ENCODE results near the gene EMILIN3.

Gene EMILIN3

GRCh38 chr20:41362748-41363140, 3.9 kb downstream of the EMILIN3 start:
- no peak for DNase-seq

- no peak for DNase-seq
Measured at GRCh38 chr20:41361757-41362747, 4.6 kb downstream of the EMILIN3 start.

- no peak for DNase-seq
Measured at GRCh38 chr20:41360831-41361756, 5.5 kb downstream of the EMILIN3 start.

GRCh38 chr20:41359541-41360011, 7.0 kb downstream of the EMILIN3 start:
- no peak for DNase-seq

- DNase-seq = no peak
Measured at GRCh38 chr20:41358717-41359116, 7.9 kb downstream of the EMILIN3 start.

- no peak for DNase-seq
Measured at GRCh38 chr20:41358230-41358629, 8.4 kb downstream of the EMILIN3 start.

- no peak for DNase-seq
Measured at GRCh38 chr20:41357424-41358163, 9.0 kb downstream of the EMILIN3 start.

GRCh38 chr20:41356951-41357350, 9.7 kb downstream of the EMILIN3 start:
- DNase-seq = no peak

GRCh38 chr20:41355598-41356203, 10.9 kb downstream of the EMILIN3 start:
- no peak for DNase-seq

- no peak for DNase-seq
Measured at GRCh38 chr20:41355192-41355591, 11.4 kb downstream of the EMILIN3 start.

GRCh38 chr20:41353530-41353929, 13.1 kb downstream of the EMILIN3 start:
- no peak for DNase-seq

- DNase-seq = no peak
Measured at GRCh38 chr20:41352666-41353065, 14.0 kb downstream of the EMILIN3 start.

- DNase-seq = no peak
Measured at GRCh38 chr20:41352106-41352505, 14.5 kb downstream of the EMILIN3 start.

- no peak for DNase-seq
Measured at GRCh38 chr20:41350408-41350962, 16.1 kb downstream of the EMILIN3 start.

GRCh38 chr20:41349943-41350342, 16.7 kb downstream of the EMILIN3 start:
- no peak for DNase-seq

GRCh38 chr20:41349266-41349665, 17.4 kb downstream of the EMILIN3 start:
- DNase-seq = no peak

GRCh38 chr20:41348430-41349172, 18.0 kb downstream of the EMILIN3 start:
- no peak for DNase-seq

- DNase-seq = no peak
Measured at GRCh38 chr20:41347523-41348429, 18.8 kb downstream of the EMILIN3 start.

- no peak for DNase-seq
Measured at GRCh38 chr20:41345729-41346067, 20.9 kb downstream of the EMILIN3 start.

Measured in NCI-H1694 (cell line).